H7 (cell line): ENCODE data around the gene XRN1. TPM values are rescaled to one million over a fixed set of nuclear protein-coding genes. Genes with fewer than 3 reads are reported as not detected.

ENCODE experiments used
- DNase-seq: peaks from one replicate; pipeline ENCODE4 v3.0.0; 2012
- H3K27me3 ChIP-seq: 2 replicates; pipeline ENCODE4 v1.6.0; 2011; ENCODE audit warnings: mild to moderate bottlenecking, low read length; ENCODE audit not compliant: control insufficient read depth, insufficient read depth
- H3K36me3 ChIP-seq: replicated peaks from 2 replicates; pipeline ENCODE4 v1.5.1; 2011; ENCODE audit warnings: low read length; ENCODE audit not compliant: control insufficient read depth, insufficient read depth
- H3K4me3 ChIP-seq: 2 replicates; pipeline ENCODE4 v1.5.1; 2011; ENCODE audit warnings: low read depth, mild to moderate bottlenecking, control low read depth, low read length, moderate library complexity; ENCODE audit not compliant: insufficient read depth
- total RNA-seq: library from RNA; depleted of rRNA; stranded (reverse); fragments of >200 nt; shearing (Covaris generic); gene quantifications from 2 replicates; pipeline ENCODE4 v1.2.3, GENCODE V29; 2014

The XRN1 gene
- total RNA-seq, 1 experiment from 2014 or later = 7.1 TPM

GRCh38 chr3:142279965-142280590, 167.8 kb downstream of the XRN1 start:
- peak; percentile 56 for DNase-seq
- Histone ChIP-seq H3K27me3 (no peaks in the 10 kb centered on the region), H3K36me3 (no peaks in the 10 kb centered on the region), H3K4me3 (no peak overlapping the region)

GRCh38 chr3:142278451-142278850, 169.4 kb downstream of the XRN1 start:
- Histone ChIP-seq H3K4me3 (no peak overlapping the region), H3K27me3 (no peaks in the 10 kb centered on the region), H3K36me3 (no peaks in the 10 kb centered on the region)
- DNase-seq = no peak

- H3K27me3 ChIP-seq = no peaks in the 10 kb centered on the region
- H3K4me3 ChIP-seq = no peak overlapping the region
- H3K36me3 ChIP-seq = no peaks in the 10 kb centered on the region
- no peak for DNase-seq
Measured at GRCh38 chr3:142276781-142277180, 171.1 kb downstream of the XRN1 start.

GRCh38 chr3:142275856-142276255, 172.0 kb downstream of the XRN1 start:
- Histone ChIP-seq H3K4me3 (no peak overlapping the region), H3K36me3 (no peaks in the 10 kb centered on the region), H3K27me3 (no peaks in the 10 kb centered on the region)
- DNase-seq = no peak

GRCh38 chr3:142274908-142275307, 172.9 kb downstream of the XRN1 start:
- no peak for DNase-seq
- Histone ChIP-seq H3K27me3 (no peaks in the 10 kb centered on the region), H3K36me3 (no peaks in the 10 kb centered on the region), H3K4me3 (no peak overlapping the region)

- DNase-seq = no peak
- H3K4me3 ChIP-seq = no peak overlapping the region
- no peaks in the 10 kb centered on the region for H3K27me3 ChIP-seq
- H3K36me3 ChIP-seq = no peaks in the 10 kb centered on the region
Measured at GRCh38 chr3:142273501-142273900, 174.3 kb downstream of the XRN1 start.

- DNase-seq = no peak
- Histone ChIP-seq H3K27me3 (no peaks in the 10 kb centered on the region), H3K36me3 (no peaks in the 10 kb centered on the region), H3K4me3 (no peak overlapping the region)
Measured at GRCh38 chr3:142272200-142272891, 175.5 kb downstream of the XRN1 start.

- Histone ChIP-seq H3K27me3 (no peaks in the 10 kb centered on the region), H3K36me3 (no peaks in the 10 kb centered on the region), H3K4me3 (no peak overlapping the region)
- no peak for DNase-seq
Measured at GRCh38 chr3:142270407-142270806, 177.4 kb downstream of the XRN1 start.

- no peaks in the 10 kb centered on the region for H3K36me3 ChIP-seq
- DNase-seq = no peak
- no peaks in the 10 kb centered on the region for H3K27me3 ChIP-seq
- H3K4me3 ChIP-seq = no peak overlapping the region
Measured at GRCh38 chr3:142269767-142270166, 178.1 kb downstream of the XRN1 start.

GRCh38 chr3:142268426-142268825, 179.4 kb downstream of the XRN1 start:
- Histone ChIP-seq H3K27me3 (no peaks in the 10 kb centered on the region), H3K36me3 (no peaks in the 10 kb centered on the region), H3K4me3 (no peak overlapping the region)
- DNase-seq = no peak

- Histone ChIP-seq H3K4me3 (no peak overlapping the region), H3K27me3 (no peaks in the 10 kb centered on the region), H3K36me3 (no peaks in the 10 kb centered on the region)
- no peak for DNase-seq
Measured at GRCh38 chr3:142267269-142267668, 180.6 kb downstream of the XRN1 start.

GRCh38 chr3:142263112-142263511, 184.7 kb downstream of the XRN1 start:
- DNase-seq = no peak
- no peak overlapping the region for H3K4me3 ChIP-seq
- H3K27me3 ChIP-seq = no peaks in the 10 kb centered on the region
- no peaks in the 10 kb centered on the region for H3K36me3 ChIP-seq

GRCh38 chr3:142259359-142259758, 188.5 kb downstream of the XRN1 start:
- peak; percentile 9 for DNase-seq
- H3K36me3 ChIP-seq = no peaks in the 10 kb centered on the region
- no peak overlapping the region for H3K4me3 ChIP-seq
- no peaks in the 10 kb centered on the region for H3K27me3 ChIP-seq

GRCh38 chr3:142256712-142257333, 191.0 kb downstream of the XRN1 start:
- no peak for DNase-seq
- Histone ChIP-seq H3K36me3 (no peaks in the 10 kb centered on the region), H3K27me3 (no peaks in the 10 kb centered on the region), H3K4me3 (no peak overlapping the region)
